Measurements from ENCODE around the gene UNC50. TPM values are rescaled to one million over a fixed set of nuclear protein-coding genes. Genes with fewer than 3 reads are reported as not detected.

Gene UNC50
- total RNA-seq, 4 donors from 2014 or later = 23.9 to 46.8 (median 36.3) TPM

DNA sequence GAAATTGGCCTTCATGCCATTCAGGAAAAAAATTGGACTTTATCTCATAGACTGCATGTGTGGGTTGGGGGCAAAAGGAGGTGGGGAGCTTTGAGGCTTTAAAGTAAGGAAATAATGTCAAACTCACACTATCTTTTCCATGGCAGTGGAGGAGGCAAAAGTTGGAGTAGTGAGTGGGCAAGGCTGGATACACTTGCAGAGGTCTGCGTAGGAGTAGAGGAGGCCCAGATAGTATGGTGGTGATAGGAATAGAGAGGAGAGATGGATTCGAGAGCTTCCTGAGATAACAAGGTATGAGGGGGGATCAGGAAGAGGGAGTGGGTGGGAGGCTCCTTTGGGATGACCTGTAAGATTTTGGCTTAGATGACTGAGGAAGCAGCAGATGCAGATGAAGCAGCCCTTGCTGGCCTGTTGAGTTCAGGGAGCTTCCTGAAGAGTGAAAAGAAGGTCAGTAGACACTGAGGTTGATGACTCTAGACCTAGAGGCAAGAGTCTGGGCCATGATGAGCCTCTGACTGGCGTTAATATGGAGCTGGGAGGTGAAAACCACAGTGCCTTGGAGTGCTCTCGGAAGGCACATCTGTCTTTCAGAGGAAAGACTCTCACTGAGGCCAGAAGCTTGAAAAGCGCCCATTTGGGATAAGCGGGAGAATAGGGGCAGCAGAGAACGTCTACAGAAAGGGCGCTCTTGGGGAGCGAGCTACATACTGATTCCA lies 5.8 kb downstream of the UNC50 start:
- 90 to 95% methylated on average over 2 to 9 of the region's 9 CpGs for WGBS, 2 donors (ENCODE audit: low coverage in 1 of 2)
- no peak for DNase-seq
- TF ChIP-seq POLR2A (IDR thresholded peaks at IDR 0.05) (no peak), EP300 (IDR thresholded peaks at IDR 0.05; ENCODE audit: low read depth) (no peak), POLR2AphosphoS5 (IDR thresholded peaks at IDR 0.05) (no peak)
- TF ChIP-seq, protein P1, sequence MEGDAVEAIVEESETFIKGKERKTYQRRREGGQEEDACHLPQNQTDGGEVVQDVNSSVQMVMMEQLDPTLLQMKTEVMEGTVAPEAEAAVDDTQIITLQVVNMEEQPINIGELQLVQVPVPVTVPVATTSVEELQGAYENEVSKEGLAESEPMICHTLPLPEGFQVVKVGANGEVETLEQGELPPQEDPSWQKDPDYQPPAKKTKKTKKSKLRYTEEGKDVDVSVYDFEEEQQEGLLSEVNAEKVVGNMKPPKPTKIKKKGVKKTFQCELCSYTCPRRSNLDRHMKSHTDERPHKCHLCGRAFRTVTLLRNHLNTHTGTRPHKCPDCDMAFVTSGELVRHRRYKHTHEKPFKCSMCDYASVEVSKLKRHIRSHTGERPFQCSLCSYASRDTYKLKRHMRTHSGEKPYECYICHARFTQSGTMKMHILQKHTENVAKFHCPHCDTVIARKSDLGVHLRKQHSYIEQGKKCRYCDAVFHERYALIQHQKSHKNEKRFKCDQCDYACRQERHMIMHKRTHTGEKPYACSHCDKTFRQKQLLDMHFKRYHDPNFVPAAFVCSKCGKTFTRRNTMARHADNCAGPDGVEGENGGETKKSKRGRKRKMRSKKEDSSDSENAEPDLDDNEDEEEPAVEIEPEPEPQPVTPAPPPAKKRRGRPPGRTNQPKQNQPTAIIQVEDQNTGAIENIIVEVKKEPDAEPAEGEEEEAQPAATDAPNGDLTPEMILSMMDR (IDR thresholded peaks at IDR 0.05) = no peak
- Histone ChIP-seq H3K27ac (no peak overlapping the region), H3K9me3 (no peaks in the 10 kb centered on the region), H3K36me3 (peaks cover 0 to 33% (median 8%) of the 10 kb centered on the region in 4 donors), H3K4me3 (no peak overlapping the region), H3K4me1 (peaks cover 17 to 24% (median 19%) of the 10 kb centered on the region in 4 donors), H3K27me3 (no peaks in the 10 kb centered on the region)
- in situ Hi-C loops (cut with MboI; ENCODE audit: low pct_ligation_motif_present in 1 of 4, low pct_unique_long_range_greater_than_20kb in 1 of 4, low sequenced_read_pairs in 3 of 4) = no loop called here
- intact Hi-C loops (cut with DNase I; ENCODE audit: low total_unique reads) = no loop called here

DNA sequence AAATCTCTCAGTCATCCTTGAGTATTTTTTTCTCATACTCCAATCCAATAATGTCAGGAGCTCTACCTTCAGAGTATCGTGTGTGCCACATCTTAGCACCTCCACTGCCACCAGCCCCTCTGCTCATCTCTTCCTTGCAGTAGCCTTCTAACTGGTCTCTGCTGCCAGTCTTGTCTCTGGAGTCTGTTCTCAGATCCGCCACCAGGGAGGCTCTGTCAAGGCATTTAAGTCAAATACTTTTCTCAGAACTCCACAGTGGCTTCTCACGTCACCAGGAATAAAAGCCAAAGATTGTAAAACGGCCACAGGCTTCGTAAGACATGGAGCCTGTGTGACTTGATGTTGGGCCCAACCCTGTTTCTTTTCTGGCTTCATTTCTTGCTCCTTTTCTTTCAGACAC lies 7.1 kb downstream of the UNC50 start:
- WGBS, 2 donors (ENCODE audit: low coverage in 1 of 2) = 79 to 91% methylated on average over 5 of the region's 5 CpGs
- no peak overlapping the region for H3K4me3 ChIP-seq
- no peak overlapping the region for H3K27ac ChIP-seq
- peaks cover 0 to 36% (median 11%) of the 10 kb centered on the region in 4 donors for H3K36me3 ChIP-seq
- in situ Hi-C loops (cut with MboI; ENCODE audit: low pct_ligation_motif_present in 1 of 4, low pct_unique_long_range_greater_than_20kb in 1 of 4, low sequenced_read_pairs in 3 of 4) (no loop called here), intact Hi-C loops (cut with DNase I; ENCODE audit: low total_unique reads) (no loop called here)
- no peak for DNase-seq
- peaks cover 4 to 11% (median 7%) of the 10 kb centered on the region in 4 donors for H3K4me1 ChIP-seq
- H3K9me3 ChIP-seq = no peaks in the 10 kb centered on the region
- TF ChIP-seq POLR2AphosphoS5 (IDR thresholded peaks at IDR 0.05) (no peak), EP300 (IDR thresholded peaks at IDR 0.05; ENCODE audit: low read depth) (no peak), POLR2A (IDR thresholded peaks at IDR 0.05) (no peak)
- TF ChIP-seq, protein P1 (IDR thresholded peaks at IDR 0.05) = no peak
- no peaks in the 10 kb centered on the region for H3K27me3 ChIP-seq

DNA sequence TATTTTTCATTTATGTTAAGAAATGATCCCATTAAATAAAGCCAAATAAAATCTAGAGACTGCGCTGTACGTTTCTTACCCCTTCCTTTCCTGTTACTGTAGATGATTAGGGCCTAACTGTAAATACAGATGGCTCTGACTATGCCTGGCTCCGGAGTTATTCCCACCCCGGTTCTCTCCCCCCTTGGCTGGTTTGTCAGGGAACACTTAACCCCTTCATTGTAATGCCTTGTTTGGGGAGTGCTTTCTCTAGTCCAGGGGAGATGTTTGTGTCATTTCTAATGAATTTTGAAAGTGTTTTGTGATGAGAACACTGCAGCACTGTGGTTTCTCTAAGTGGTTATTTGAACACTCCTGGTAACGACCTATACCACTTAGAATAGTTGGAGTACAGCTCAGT lies 8.8 kb downstream of the UNC50 start:
- peaks cover 0 to 36% (median 15%) of the 10 kb centered on the region in 4 donors for H3K36me3 ChIP-seq
- H3K4me3 ChIP-seq = no peak overlapping the region
- TF ChIP-seq, protein P1 (IDR thresholded peaks at IDR 0.05) = no peak
- TF ChIP-seq EP300 (IDR thresholded peaks at IDR 0.05; ENCODE audit: low read depth) (no peak), POLR2A (IDR thresholded peaks at IDR 0.05) (no peak), POLR2AphosphoS5 (IDR thresholded peaks at IDR 0.05) (no peak)
- in situ Hi-C loops (cut with MboI; ENCODE audit: low pct_ligation_motif_present in 1 of 4, low pct_unique_long_range_greater_than_20kb in 1 of 4, low sequenced_read_pairs in 3 of 4) = no loop called here
- DNase-seq = no peak
- no peaks in the 10 kb centered on the region for H3K27me3 ChIP-seq
- no peaks in the 10 kb centered on the region for H3K9me3 ChIP-seq
- H3K27ac ChIP-seq = no peak overlapping the region
- 55 to 67% methylated on average over 3 to 5 of the region's 5 CpGs for WGBS, 2 donors (ENCODE audit: low coverage in 1 of 2)
- H3K4me1 ChIP-seq = no peaks in the 10 kb centered on the region
- intact Hi-C loops (cut with DNase I; ENCODE audit: low total_unique reads) = no loop called here

DNA sequence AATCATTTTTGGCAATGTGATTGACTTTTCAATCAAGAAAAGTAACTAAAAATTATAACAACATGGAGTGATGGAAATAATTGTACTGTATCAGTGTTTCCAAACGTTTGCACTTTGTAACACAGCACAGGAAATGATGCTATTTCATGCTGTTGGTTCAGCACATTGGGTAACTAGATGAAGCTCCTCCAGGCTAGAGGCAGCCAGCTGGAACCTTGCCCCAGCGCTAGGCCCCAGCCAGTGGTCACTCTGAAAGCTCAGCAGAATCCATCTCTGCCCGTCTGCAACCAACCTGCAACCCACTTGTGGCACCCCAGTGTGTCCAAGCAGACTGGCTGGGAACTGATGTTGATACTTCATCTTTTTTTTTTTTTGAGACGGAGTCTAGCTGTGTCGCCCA lies 15.3 kb downstream of the UNC50 start:
- Histone ChIP-seq H3K4me3 (no peak overlapping the region), H3K27me3 (no peaks in the 10 kb centered on the region), H3K4me1 (no peaks in the 10 kb centered on the region), H3K27ac (no peak overlapping the region), H3K9me3 (no peaks in the 10 kb centered on the region), H3K36me3 (peaks cover 0 to 25% (median 8%) of the 10 kb centered on the region in 4 donors)
- no peak for DNase-seq
- intact Hi-C loops (cut with DNase I; ENCODE audit: low total_unique reads) = no loop called here
- TF ChIP-seq, protein P1 (IDR thresholded peaks at IDR 0.05) = no peak
- no peak for TF ChIP-seq POLR2A (IDR thresholded peaks at IDR 0.05)
- no peak for TF ChIP-seq EP300 (IDR thresholded peaks at IDR 0.05; ENCODE audit: low read depth)
- no peak for TF ChIP-seq POLR2AphosphoS5 (IDR thresholded peaks at IDR 0.05)
- WGBS, 2 donors (ENCODE audit: low coverage in 1 of 2) = 0 to 78% methylated on average over 1 to 5 of the region's 5 CpGs
- in situ Hi-C loops (cut with MboI; ENCODE audit: low pct_ligation_motif_present in 1 of 4, low pct_unique_long_range_greater_than_20kb in 1 of 4, low sequenced_read_pairs in 3 of 4) = no loop called here

All from transverse colon (tissue), 4 donors.